Activated CD4-positive, alpha-beta T cell treated with anti-CD3 and anti-CD28 coated beads, Interleukin-2, amount 10 ng/mL, durations not matched to agents 24 days and 14 days (primary cell): ENCODE measurements around the gene LIPH. TPM values are rescaled to one million over a fixed set of nuclear protein-coding genes. Genes with fewer than 3 reads are reported as not detected.
"Not testable (repeated sequence)": the region's sequence is repeated elsewhere in the genome, so short reads cannot be mapped to it uniquely, and the experiment has no call there.

Experiments used
- DNase-seq: peaks from one replicate; pipeline ENCODE4 v3.0.0; 2022
- H3K27ac Mint-ChIP-seq: one replicate; pipeline ENCODE4 v1.8.0; 2022; ENCODE audit warnings: mild to moderate bottlenecking, mixed read lengths
- H3K27me3 Mint-ChIP-seq: one replicate; pipeline ENCODE4 v1.8.0; 2022; ENCODE audit warnings: mixed read lengths
- H3K36me3 Mint-ChIP-seq: one replicate; pipeline ENCODE4 v1.8.0; 2022; ENCODE audit warnings: low read depth, mild to moderate bottlenecking, mixed read lengths
- H3K4me1 Mint-ChIP-seq: one replicate; pipeline ENCODE4 v1.8.0; 2021; ENCODE audit warnings: mixed read lengths
- H3K4me3 Mint-ChIP-seq: one replicate; pipeline ENCODE4 v1.8.0; 2022; ENCODE audit warnings: mild to moderate bottlenecking, moderate library complexity, mixed read lengths
- H3K9me3 Mint-ChIP-seq: one replicate; pipeline ENCODE4 v1.8.0; 2021; ENCODE audit warnings: mixed read lengths
- intact Hi-C: fragments of 100-400 bp; cut with micrococcal nuclease; formaldehyde crosslinking; loops from one replicate; pipeline ENCODE4 v1.15.1; 2023
- total RNA-seq: library from RNA; stranded (reverse); gene quantifications from 2 replicates; pipeline ENCODE4 v1.2.3, GENCODE V29; 2022

LIPH gene
- total RNA-seq, 1 donor from 2014 or later, result not detected

DNA sequence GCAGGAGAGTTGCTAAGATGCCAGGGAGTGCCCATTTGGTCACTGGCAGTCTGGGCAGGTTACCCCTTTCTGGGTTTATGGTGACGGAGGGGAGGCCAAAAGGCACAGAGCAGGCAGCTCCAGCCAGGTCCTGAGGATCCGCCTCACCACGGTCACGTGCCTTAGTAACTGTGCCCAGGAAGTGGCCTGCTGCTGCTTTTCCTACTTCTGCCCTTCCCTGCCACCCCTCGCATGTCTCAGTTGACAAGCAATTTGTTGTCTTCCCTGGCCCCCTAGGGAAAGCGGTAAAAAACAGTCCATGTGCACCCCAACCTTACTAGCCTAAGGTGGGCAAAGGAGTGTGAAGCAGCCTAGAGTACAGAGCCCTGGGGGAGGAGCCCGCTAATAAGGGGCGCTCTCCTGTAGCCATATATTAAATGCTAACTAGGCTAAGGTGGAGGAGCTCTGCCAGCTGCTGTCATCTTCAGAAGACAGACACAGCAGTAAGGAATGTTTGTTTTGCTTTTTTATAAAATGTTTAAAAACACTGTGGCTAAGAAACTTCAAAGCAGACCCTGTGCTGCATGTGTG is 9.1 kb upstream of the LIPH start:
- no peak for DNase-seq
- H3K27me3 Mint-ChIP-seq, result peaks cover 3% of the 10 kb centered on the region
- H3K9me3 Mint-ChIP-seq, result no peaks in the 10 kb centered on the region
- no peak overlapping the region for H3K27ac Mint-ChIP-seq
- intact Hi-C loops, result no loop called here
- no peak overlapping the region for H3K4me3 Mint-ChIP-seq
- H3K36me3 Mint-ChIP-seq, result no peaks in the 10 kb centered on the region
- peaks cover 13% of the 10 kb centered on the region for H3K4me1 Mint-ChIP-seq

GRCh38 chr3:185560676-185561075 is 8.3 kb upstream of the LIPH start:
- Mint-ChIP-seq H3K4me1 (peaks cover 13% of the 10 kb centered on the region), H3K27ac (no peak overlapping the region), H3K36me3 (no peaks in the 10 kb centered on the region), H3K4me3 (no peak overlapping the region), H3K27me3 (peaks cover 3% of the 10 kb centered on the region), H3K9me3 (no peaks in the 10 kb centered on the region)
- intact Hi-C loops, result no loop called here
- DNase-seq, result no peak

DNA sequence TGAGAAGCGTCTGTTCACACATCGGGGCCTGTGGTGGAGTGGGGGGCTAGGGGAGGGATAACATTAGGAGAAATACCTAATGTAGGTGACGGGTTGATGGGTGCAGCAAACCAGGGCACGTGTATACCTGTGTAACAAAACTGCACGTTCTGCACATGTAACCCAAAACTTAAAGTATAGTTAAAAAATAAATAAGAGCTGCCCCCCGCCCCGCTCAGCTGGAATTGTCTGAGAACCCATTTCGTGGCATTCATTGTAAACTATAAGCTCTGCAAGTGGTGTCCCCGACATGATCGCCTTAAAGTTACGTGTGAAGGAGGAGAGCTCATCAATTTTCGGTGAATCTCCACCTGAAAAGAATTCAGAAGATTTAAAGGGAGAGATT is 7.3 kb upstream of the LIPH start:
- Mint-ChIP-seq H3K4me3 (no peak overlapping the region), H3K36me3 (no peaks in the 10 kb centered on the region), H3K4me1 (peaks cover 13% of the 10 kb centered on the region), H3K9me3 (no peaks in the 10 kb centered on the region), H3K27me3 (peaks cover 2% of the 10 kb centered on the region), H3K27ac (no peak overlapping the region)
- intact Hi-C loops, result loop anchor here (2.0 to 5.0 kb wide), 2 partner anchors 61 to 207 kb away; partner anchors contain the start of gene TMEM41A
- DNase-seq, result no peak

- intact Hi-C loops, result loop anchor here (2.0 to 5.0 kb wide), 2 partner anchors 60 to 206 kb away; partner anchors contain the start of gene TMEM41A
- no peak overlapping the region for H3K27ac Mint-ChIP-seq
Measured at GRCh38 chr3:185558395-185558794, 6.0 kb upstream of the LIPH start.

GRCh38 chr3:185556640-185557039 is 4.3 kb upstream of the LIPH start:
- not testable (repeated sequence) for H3K9me3 Mint-ChIP-seq, H3K36me3 Mint-ChIP-seq, H3K4me3 Mint-ChIP-seq, DNase-seq, H3K27me3 Mint-ChIP-seq, H3K27ac Mint-ChIP-seq
- H3K4me1 Mint-ChIP-seq, result peaks cover 17% of the 10 kb centered on the region
- intact Hi-C loops, result loop anchor here (5.0 kb wide), 1 partner anchor 204 kb away; no protein-coding TSS in a partner anchor

More at GRCh38 chr3:185558395-185558794, 6.0 kb upstream of the LIPH start:
- H3K36me3 Mint-ChIP-seq, result no peaks in the 10 kb centered on the region
- DNase-seq, result no peak
- H3K9me3 Mint-ChIP-seq, result no peaks in the 10 kb centered on the region
- peaks cover 13% of the 10 kb centered on the region for H3K4me1 Mint-ChIP-seq
- H3K27me3 Mint-ChIP-seq, result peaks cover 2% of the 10 kb centered on the region
- H3K4me3 Mint-ChIP-seq, result no peak overlapping the region

GRCh38 chr3:185555860-185556347 is 3.5 kb upstream of the LIPH start:
- peaks cover 2% of the 10 kb centered on the region for H3K27me3 Mint-ChIP-seq
- H3K27ac Mint-ChIP-seq, result no peak overlapping the region
- H3K36me3 Mint-ChIP-seq, result no peaks in the 10 kb centered on the region
- peaks cover 15% of the 10 kb centered on the region for H3K4me1 Mint-ChIP-seq
- no peaks in the 10 kb centered on the region for H3K9me3 Mint-ChIP-seq
- DNase-seq, result no peak
- no peak overlapping the region for H3K4me3 Mint-ChIP-seq
- intact Hi-C loops, result loop anchor here (5.0 kb wide), 1 partner anchor 204 kb away; no protein-coding TSS in a partner anchor

DNA sequence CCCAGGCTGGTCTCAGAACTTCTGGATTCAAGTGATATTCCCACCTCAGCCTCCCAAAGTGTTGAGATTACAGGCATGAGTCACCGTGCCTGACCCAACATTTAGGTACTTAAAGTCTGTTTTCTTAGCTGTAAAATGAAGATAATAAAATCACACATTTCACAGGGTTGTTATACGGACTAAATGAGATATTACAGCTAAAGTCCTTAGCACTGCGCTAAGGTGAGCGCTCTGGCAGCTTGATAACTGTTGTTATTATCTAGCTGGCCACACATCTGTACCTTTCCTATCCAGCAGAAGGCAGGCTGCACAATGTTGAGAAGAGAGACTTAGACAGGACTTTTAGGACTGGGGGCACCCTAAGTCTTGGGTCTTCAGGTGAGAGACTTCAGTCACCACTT is 2.7 kb upstream of the LIPH start:
- H3K9me3 Mint-ChIP-seq, result no peaks in the 10 kb centered on the region
- no peak overlapping the region for H3K4me3 Mint-ChIP-seq
- H3K4me1 Mint-ChIP-seq, result peaks cover 15% of the 10 kb centered on the region
- H3K27me3 Mint-ChIP-seq, result peaks cover 2% of the 10 kb centered on the region
- DNase-seq, result no peak
- no peak overlapping the region for H3K27ac Mint-ChIP-seq
- H3K36me3 Mint-ChIP-seq, result no peaks in the 10 kb centered on the region
- intact Hi-C loops, result loop anchor here (5.0 kb wide), 1 partner anchor 203 kb away; no protein-coding TSS in a partner anchor

DNA sequence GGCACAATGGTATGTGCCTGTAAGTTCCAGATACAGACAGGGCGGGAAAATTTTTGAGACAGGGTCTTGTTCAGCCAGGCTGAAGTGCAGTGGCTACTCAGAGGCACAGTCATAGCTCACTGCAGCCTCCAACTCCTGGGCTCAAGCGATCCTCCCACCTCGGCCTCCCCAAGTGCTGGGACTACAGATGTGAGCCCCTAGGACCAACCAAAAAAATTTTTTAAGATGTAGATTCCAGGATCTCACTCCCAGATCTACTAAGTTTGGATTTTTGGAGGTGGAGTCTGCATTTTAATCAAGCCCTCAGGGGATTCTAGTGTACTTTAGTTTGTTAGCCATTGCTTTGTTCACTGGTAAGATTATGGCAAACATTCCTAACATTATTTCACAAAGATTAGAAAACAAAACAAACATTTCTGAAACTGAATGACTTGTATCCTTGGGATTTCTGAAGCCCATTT is 2.7 kb downstream of the LIPH start:
- H3K36me3 Mint-ChIP-seq, result no peaks in the 10 kb centered on the region
- H3K9me3 Mint-ChIP-seq, result no peaks in the 10 kb centered on the region
- H3K4me3 Mint-ChIP-seq, result no peak overlapping the region
- H3K27me3 Mint-ChIP-seq, result no peaks in the 10 kb centered on the region
- peaks cover 11% of the 10 kb centered on the region for H3K4me1 Mint-ChIP-seq
- intact Hi-C loops, result no loop called here
- no peak overlapping the region for H3K27ac Mint-ChIP-seq
- DNase-seq, result no peak

DNA sequence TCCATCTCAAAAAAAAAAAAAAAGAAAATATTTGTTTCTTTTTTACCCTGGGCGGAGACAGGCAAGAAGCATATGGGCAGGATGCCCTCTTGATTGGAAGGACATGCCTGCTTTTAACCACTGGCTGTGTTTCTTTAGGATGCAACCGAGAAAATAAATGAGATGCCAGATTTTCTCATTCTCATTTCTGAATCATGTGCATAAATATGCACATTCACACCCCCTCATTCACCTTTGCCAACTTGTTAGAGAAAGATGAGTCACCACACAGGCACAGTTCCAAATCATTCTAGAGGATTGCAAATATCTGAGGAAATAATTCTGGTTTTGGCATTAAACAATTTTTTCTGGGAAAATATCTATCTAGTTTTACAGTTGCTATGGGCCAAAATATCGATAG is 3.3 kb downstream of the LIPH start:
- intact Hi-C loops, result no loop called here
- Mint-ChIP-seq H3K36me3 (no peaks in the 10 kb centered on the region), H3K4me3 (no peak overlapping the region), H3K9me3 (no peaks in the 10 kb centered on the region), H3K27me3 (no peaks in the 10 kb centered on the region), H3K27ac (no peak overlapping the region), H3K4me1 (peaks cover 11% of the 10 kb centered on the region)
- DNase-seq, result no peak

DNA sequence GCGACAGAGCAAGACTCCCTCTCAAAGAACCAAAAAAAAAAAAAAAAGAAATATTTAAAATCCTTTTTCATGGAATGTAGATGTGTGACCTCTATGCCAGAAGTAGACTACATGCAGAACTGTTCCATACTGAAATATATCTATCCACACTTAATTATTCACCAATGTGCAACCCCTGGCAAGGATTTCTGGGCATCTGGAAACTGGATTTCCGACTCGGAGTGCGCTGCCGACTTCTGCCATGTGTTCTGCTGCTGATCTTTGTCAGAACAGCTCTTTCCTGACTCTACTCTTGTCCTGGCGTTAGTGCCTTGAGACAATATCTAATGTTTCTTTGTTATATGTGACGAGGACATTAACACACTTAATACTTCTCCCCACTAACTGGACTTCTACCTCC is 11.7 kb downstream of the LIPH start:
- Mint-ChIP-seq H3K4me1 (peaks cover 9% of the 10 kb centered on the region), H3K27me3 (peaks cover 2% of the 10 kb centered on the region), H3K27ac (no peak overlapping the region), H3K9me3 (peaks cover 8% of the 10 kb centered on the region), H3K4me3 (no peak overlapping the region), H3K36me3 (peaks cover 3% of the 10 kb centered on the region)
- intact Hi-C loops, result no loop called here
- no peak for DNase-seq

DNA sequence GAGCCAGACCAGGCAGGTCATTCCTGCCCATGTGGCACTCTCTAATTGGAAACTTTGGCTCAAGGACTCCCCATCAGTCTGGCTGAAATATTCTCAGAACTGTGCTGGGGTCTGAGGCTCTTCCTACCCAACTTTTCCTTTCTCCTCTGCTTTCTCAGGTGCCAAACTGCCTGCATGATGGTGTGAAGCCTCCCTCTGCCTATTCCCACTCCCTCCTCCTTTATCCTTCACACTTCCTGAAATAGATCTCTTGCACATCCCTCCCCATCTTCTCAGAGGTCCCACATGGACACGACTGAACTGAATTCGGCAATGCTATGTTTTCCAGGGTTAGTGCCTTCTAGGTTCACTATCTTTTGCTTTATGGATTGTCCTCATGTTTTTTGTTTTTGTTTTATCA is 12.5 kb downstream of the LIPH start:
- peaks cover 2% of the 10 kb centered on the region for H3K27me3 Mint-ChIP-seq
- no peak for DNase-seq
- peaks cover 8% of the 10 kb centered on the region for H3K9me3 Mint-ChIP-seq
- H3K4me1 Mint-ChIP-seq, result peaks cover 9% of the 10 kb centered on the region
- H3K27ac Mint-ChIP-seq, result no peak overlapping the region
- H3K36me3 Mint-ChIP-seq, result peaks cover 3% of the 10 kb centered on the region
- no peak overlapping the region for H3K4me3 Mint-ChIP-seq
- intact Hi-C loops, result no loop called here

- intact Hi-C loops, result no loop called here
- Mint-ChIP-seq H3K9me3 (peaks cover 8% of the 10 kb centered on the region), H3K27me3 (peaks cover under 1% of the 10 kb centered on the region), H3K36me3 (peaks cover 3% of the 10 kb centered on the region), H3K4me1 (peaks cover 7% of the 10 kb centered on the region), H3K4me3 (peak overlapping the region; percentile 57), H3K27ac (peak overlapping the region; percentile 91)
- peak; percentile 79 for DNase-seq
Measured at GRCh38 chr3:185537369-185537970, 14.9 kb downstream of the LIPH start.

- peaks cover 3% of the 10 kb centered on the region for H3K36me3 Mint-ChIP-seq
- H3K4me3 Mint-ChIP-seq, result no peak overlapping the region
- H3K27ac Mint-ChIP-seq, result no peak overlapping the region
- H3K27me3 Mint-ChIP-seq, result no peaks in the 10 kb centered on the region
- peaks cover 7% of the 10 kb centered on the region for H3K4me1 Mint-ChIP-seq
- DNase-seq, result no peak
- intact Hi-C loops, result no loop called here
- peaks cover 8% of the 10 kb centered on the region for H3K9me3 Mint-ChIP-seq
Measured at GRCh38 chr3:185534511-185534910, 17.9 kb downstream of the LIPH start.

GRCh38 chr3:185532901-185533300 is 19.5 kb downstream of the LIPH start:
- Mint-ChIP-seq H3K4me3 (no peak overlapping the region), H3K4me1 (peaks cover 7% of the 10 kb centered on the region), H3K36me3 (peaks cover 3% of the 10 kb centered on the region), H3K27ac (no peak overlapping the region), H3K27me3 (no peaks in the 10 kb centered on the region), H3K9me3 (peaks cover 8% of the 10 kb centered on the region)
- DNase-seq, result no peak
- intact Hi-C loops, result no loop called here
